Upper lobe of left lung (tissue), 4 donors: ENCODE measurements around the gene KRT80.

ENCODE experiments used
- EP300 ChIP-seq, 4 donors: sonication (generic); formaldehyde crosslinking; IDR thresholded peaks; one replicate each; pipeline ENCODE4 v1.5.1; 2017; ENCODE audit warnings: antibody characterized with exemption in 4 of 4, control low read depth in 2 of 4
- POLR2A ChIP-seq, 4 donors: fragments of 450-650 bp; IDR thresholded peaks; one replicate each; pipeline ENCODE4 v1.5.1; 2016 to 2017; ENCODE audit warnings: antibody characterized with exemption in 4 of 4, mild to moderate bottlenecking in 2 of 4
- POLR2AphosphoS5 ChIP-seq, 2 donors: sonication (generic); formaldehyde crosslinking; IDR thresholded peaks; one replicate each; pipeline ENCODE4 v1.5.1; 2017; ENCODE audit warnings: antibody characterized with exemption in 2 of 2
- TF ChIP-seq, protein P1 (sequence below), 6 experiments: fragments of 450-650 bp in 4 of 6; fragments of 200-600 bp in 2 of 6; sonication (generic) in 2 of 6; IDR thresholded peaks; one replicate each; pipeline ENCODE4 v1.5.1; 2016 to 2019; ENCODE audit warnings: antibody characterized with exemption in 6 of 6

DNA sequence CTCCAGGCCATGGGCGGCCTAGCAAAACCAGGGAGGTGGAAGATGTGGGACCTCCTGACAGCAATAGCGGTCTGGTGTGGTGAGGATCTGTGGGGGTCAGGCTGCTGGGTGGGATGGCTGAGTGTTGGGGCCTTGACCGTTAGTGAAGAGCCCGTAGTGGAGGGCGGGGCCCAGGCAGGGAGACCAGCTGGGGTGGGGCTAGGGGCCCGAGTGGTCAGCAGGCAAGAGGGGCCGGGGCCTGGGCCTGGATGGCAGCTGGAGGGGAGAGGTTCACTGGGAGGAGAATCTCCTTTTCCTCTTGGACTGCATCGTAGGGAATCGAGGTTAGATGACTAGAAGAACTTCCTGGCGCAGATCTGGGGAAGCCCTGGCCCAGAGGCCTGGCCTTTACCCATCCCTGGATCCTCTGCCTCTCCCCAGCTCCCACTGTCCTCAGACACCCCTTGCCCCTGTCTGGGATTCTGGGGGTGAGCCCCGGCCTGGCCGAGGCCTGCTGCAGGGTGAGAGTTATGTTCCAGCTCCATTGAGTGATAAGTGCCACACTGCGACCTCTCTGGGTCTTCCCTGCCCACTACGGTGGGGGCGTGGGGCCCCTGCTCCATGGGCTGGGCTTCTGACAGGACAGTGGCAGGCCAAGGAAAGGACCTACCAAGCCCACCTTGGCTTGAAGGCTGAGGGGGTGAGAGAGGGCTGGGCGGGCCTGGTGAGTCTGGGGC, 47.1 kb downstream of the KRT80 start:
- TF ChIP-seq, protein P1, sequence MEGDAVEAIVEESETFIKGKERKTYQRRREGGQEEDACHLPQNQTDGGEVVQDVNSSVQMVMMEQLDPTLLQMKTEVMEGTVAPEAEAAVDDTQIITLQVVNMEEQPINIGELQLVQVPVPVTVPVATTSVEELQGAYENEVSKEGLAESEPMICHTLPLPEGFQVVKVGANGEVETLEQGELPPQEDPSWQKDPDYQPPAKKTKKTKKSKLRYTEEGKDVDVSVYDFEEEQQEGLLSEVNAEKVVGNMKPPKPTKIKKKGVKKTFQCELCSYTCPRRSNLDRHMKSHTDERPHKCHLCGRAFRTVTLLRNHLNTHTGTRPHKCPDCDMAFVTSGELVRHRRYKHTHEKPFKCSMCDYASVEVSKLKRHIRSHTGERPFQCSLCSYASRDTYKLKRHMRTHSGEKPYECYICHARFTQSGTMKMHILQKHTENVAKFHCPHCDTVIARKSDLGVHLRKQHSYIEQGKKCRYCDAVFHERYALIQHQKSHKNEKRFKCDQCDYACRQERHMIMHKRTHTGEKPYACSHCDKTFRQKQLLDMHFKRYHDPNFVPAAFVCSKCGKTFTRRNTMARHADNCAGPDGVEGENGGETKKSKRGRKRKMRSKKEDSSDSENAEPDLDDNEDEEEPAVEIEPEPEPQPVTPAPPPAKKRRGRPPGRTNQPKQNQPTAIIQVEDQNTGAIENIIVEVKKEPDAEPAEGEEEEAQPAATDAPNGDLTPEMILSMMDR (IDR thresholded peaks at IDR 0.05) = no peak
- no peak for TF ChIP-seq EP300 (IDR thresholded peaks at IDR 0.05)
- TF ChIP-seq POLR2A (IDR thresholded peaks at IDR 0.05) = no peak
- TF ChIP-seq POLR2AphosphoS5 (IDR thresholded peaks at IDR 0.05) = no peak
